DOHH2 (cell line): Measurements from ENCODE around the gene KRTAP1-3.
"Not testable (repeated sequence)": the region's sequence is repeated elsewhere in the genome, so short reads cannot be mapped to it uniquely, and the experiment has no call there.

ENCODE experiments used
- H3F3A ChIP-seq: fragments of 200-600 bp; sonication (generic), shearing (Covaris generic); 2 replicates; pipeline ENCODE4 v1.6.0; 2016; ENCODE audit warnings: antibody characterized with exemption, mild to moderate bottlenecking; ENCODE audit not compliant: control insufficient read depth, insufficient read depth
- H3K27ac ChIP-seq: fragments of 200-600 bp; sonication (generic); 2 replicates; pipeline ENCODE4 v1.5.1; 2014; ENCODE audit warnings: low read depth, mild to moderate bottlenecking, low read length, moderate library complexity
- H3K27me3 ChIP-seq: fragments of 200-600 bp; sonication (generic); 2 replicates; pipeline ENCODE4 v1.6.1; 2014; ENCODE audit warnings: mild to moderate bottlenecking, low read length, mixed read lengths; ENCODE audit not compliant: control insufficient read depth
- H3K36me3 ChIP-seq: fragments of 200-600 bp; sonication (generic); 2 replicates; pipeline ENCODE4 v1.6.1; 2014; ENCODE audit warnings: mild to moderate bottlenecking, low read length, moderate library complexity, mixed read lengths; ENCODE audit not compliant: control insufficient read depth
- H3K4me1 ChIP-seq: fragments of 200-600 bp; sonication (generic); 2 replicates; pipeline ENCODE4 v1.6.1; 2014; ENCODE audit warnings: mild to moderate bottlenecking, low read length, mixed read lengths; ENCODE audit not compliant: control insufficient read depth
- H3K4me2 ChIP-seq: fragments of 200-600 bp; sonication (generic); 2 replicates; pipeline ENCODE4 v1.6.0; 2014; ENCODE audit warnings: mild to moderate bottlenecking, low read length, moderate library complexity
- H3K4me3 ChIP-seq: fragments of 200-600 bp; sonication (generic); 2 replicates; pipeline ENCODE4 v1.5.1; 2014; ENCODE audit warnings: mild to moderate bottlenecking, low read length, mixed read lengths
- H3K79me2 ChIP-seq: fragments of 200-600 bp; sonication (generic); 2 replicates; pipeline ENCODE4 v1.6.1; 2014; ENCODE audit warnings: mild to moderate bottlenecking, low read length, mixed read lengths; ENCODE audit not compliant: control insufficient read depth
- H3K9me2 ChIP-seq: fragments of 200-600 bp; sonication (generic); replicated peaks from 2 replicates; pipeline ENCODE4 v1.6.1; 2014; ENCODE audit warnings: mild to moderate bottlenecking, low read length, mixed read lengths; ENCODE audit not compliant: control insufficient read depth
- H3K9me3 ChIP-seq: fragments of 200-600 bp; sonication (generic); 2 replicates; pipeline ENCODE4 v1.6.1; 2014; ENCODE audit warnings: antibody characterized with exemption, low read length, mixed read lengths; ENCODE audit not compliant: control insufficient read depth, insufficient read depth
- H4K20me1 ChIP-seq: fragments of 200-600 bp; sonication (generic); 2 replicates; pipeline ENCODE4 v1.6.0; 2014; ENCODE audit warnings: low read depth, mild to moderate bottlenecking, antibody characterized with exemption, low read length, moderate library complexity; ENCODE audit not compliant: control insufficient read depth, insufficient read depth
- EZH2phosphoT487 ChIP-seq: fragments of 200-600 bp; sonication (generic); IDR thresholded peaks from 2 replicates; pipeline ENCODE4 v1.6.1; 2017; ENCODE audit warnings: borderline replicate concordance, mild to moderate bottlenecking, antibody characterized with exemption, low read length, moderate library complexity, mixed read lengths
- TF ChIP-seq, protein P1 (sequence below): fragments of 200-600 bp; sonication (generic); IDR thresholded peaks from one replicate; pipeline ENCODE4 v1.5.1; 2014; ENCODE audit warnings: antibody characterized with exemption, mild to moderate bottlenecking, low read depth, low read length; ENCODE audit not compliant: poor library complexity, severe bottlenecking

Gene KRTAP1-3

DNA sequence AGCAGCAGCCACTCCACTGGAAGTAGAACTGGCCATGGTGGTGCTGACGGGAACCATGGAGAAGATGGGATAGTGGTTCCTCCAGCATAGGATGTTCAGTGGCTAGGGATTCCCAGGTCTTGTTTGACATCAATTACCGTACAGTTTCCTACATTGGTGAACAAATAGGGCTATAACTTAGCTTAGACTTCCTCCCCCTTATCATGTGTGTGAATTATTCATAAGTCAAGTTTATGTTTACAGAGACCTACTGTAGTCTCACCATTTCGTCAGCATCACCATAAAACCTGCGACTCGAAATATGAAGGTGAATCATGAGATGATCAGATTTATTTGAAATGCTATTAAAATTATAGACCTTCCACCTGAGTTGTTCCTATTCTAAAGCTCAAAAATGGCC lies 24.1 kb upstream of the KRTAP1-3 start:
- no peaks in the 10 kb centered on the region for H3F3A ChIP-seq
- H3K4me1 ChIP-seq, result no peaks in the 10 kb centered on the region
- no peak for TF ChIP-seq EZH2phosphoT487
- TF ChIP-seq, protein P1, sequence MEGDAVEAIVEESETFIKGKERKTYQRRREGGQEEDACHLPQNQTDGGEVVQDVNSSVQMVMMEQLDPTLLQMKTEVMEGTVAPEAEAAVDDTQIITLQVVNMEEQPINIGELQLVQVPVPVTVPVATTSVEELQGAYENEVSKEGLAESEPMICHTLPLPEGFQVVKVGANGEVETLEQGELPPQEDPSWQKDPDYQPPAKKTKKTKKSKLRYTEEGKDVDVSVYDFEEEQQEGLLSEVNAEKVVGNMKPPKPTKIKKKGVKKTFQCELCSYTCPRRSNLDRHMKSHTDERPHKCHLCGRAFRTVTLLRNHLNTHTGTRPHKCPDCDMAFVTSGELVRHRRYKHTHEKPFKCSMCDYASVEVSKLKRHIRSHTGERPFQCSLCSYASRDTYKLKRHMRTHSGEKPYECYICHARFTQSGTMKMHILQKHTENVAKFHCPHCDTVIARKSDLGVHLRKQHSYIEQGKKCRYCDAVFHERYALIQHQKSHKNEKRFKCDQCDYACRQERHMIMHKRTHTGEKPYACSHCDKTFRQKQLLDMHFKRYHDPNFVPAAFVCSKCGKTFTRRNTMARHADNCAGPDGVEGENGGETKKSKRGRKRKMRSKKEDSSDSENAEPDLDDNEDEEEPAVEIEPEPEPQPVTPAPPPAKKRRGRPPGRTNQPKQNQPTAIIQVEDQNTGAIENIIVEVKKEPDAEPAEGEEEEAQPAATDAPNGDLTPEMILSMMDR, result no peak
- H3K9me3 ChIP-seq, result no peaks in the 10 kb centered on the region
- H3K79me2 ChIP-seq, result no peaks in the 10 kb centered on the region
- no peak overlapping the region for H3K4me3 ChIP-seq
- no peak overlapping the region for H3K4me2 ChIP-seq
- H3K27ac ChIP-seq, result no peak overlapping the region
- H3K27me3 ChIP-seq, result 0 out of 2 replicates have a peak, but pooled peaks cover 2% of the 10 kb centered on the region
- no peaks in the 10 kb centered on the region for H3K9me2 ChIP-seq
- H4K20me1 ChIP-seq, result no peaks in the 10 kb centered on the region
- H3K36me3 ChIP-seq, result no peaks in the 10 kb centered on the region

DNA sequence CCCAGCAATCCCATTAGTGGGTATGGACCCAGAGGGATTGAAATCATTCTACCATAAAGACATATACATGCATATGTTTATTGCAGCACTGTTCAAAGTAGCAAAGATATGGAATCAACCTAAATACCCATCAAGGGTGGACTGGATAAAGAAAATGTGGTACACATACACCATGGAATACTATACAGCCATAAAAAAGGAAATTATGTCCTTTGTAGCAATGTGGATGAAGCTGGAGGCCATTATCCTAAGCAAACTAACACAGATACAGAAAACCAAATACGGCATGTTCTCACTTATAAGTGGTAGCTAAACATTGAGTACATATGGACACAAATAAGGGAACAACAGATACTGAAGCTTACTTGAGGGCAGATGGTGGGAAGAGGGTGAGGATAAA lies 22.9 kb upstream of the KRTAP1-3 start:
- H3K36me3 ChIP-seq, result no peaks in the 10 kb centered on the region
- H3K27ac ChIP-seq, result no peak overlapping the region

DNA sequence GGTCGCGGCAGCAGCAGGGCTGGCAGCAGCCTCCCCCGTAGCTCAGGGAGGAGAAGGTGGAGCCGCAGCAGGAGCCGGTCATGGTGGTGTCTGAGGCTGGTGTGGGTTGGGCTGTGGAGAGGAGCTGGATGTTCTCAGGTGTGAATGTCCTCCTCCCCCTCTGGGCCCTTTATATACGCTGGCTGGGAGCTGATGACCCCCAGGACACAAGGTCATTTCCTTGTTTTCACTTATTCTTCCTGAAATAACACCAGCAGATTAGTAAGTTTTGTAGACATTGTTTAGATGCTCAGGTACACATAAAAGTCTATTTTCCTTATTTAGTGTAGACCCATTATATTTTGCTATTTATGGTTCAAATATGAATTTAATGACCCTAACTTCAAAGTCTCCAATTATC lies 20.5 kb upstream of the KRTAP1-3 start, which contains the start of gene KRTAP2-2:
Gene KRTAP2-2 (minus strand): TSS at position 101 of the 400 bp plus-strand sequence. CDS start 19 bp downstream, at position 82.
- H3K9me2 ChIP-seq, H3K4me3 ChIP-seq, H3K27me3 ChIP-seq, H3K4me2 ChIP-seq, H3K4me1 ChIP-seq, H3F3A ChIP-seq, H3K9me3 ChIP-seq, H4K20me1 ChIP-seq, H3K79me2 ChIP-seq, H3K27ac ChIP-seq, H3K36me3 ChIP-seq: not testable (repeated sequence)

More for the DNA sequence above, 22.9 kb upstream of the KRTAP1-3 start:
- H3F3A ChIP-seq, result no peaks in the 10 kb centered on the region
- 0 out of 2 replicates have a peak, but pooled peaks cover 2% of the 10 kb centered on the region for H3K27me3 ChIP-seq
- no peaks in the 10 kb centered on the region for H3K9me3 ChIP-seq
- H3K79me2 ChIP-seq, result no peaks in the 10 kb centered on the region
- H3K4me1 ChIP-seq, result no peaks in the 10 kb centered on the region
- TF ChIP-seq, protein P1, result no peak
- no peak for TF ChIP-seq EZH2phosphoT487
- H4K20me1 ChIP-seq, result no peaks in the 10 kb centered on the region
- H3K9me2 ChIP-seq, result no peaks in the 10 kb centered on the region
- H3K4me2 ChIP-seq, result no peak overlapping the region
- H3K4me3 ChIP-seq, result no peak overlapping the region

DNA sequence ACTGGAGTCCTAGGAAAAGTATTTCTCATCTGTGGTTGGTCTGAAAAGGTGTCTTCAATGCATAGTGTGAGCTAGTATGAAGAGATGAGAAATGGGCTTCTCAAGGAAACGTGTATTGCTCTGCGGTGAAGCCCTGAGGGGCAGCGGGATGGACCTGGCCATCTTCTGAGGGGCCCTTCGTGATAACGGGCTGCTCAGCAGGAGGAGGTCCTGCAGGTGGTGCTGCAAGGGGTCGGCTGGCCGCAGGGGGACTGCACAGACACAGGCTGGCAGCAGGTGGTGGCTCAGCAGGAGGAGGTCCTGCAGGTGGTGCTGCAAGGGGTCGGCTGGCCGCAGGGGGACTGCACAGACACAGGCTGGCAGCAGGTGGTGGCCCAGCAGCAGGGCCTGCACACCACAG lies 19.9 kb upstream of the KRTAP1-3 start:
- not testable (repeated sequence) for H3K4me2 ChIP-seq, H3F3A ChIP-seq, H3K27ac ChIP-seq, H3K79me2 ChIP-seq, H4K20me1 ChIP-seq, H3K4me3 ChIP-seq, H3K9me3 ChIP-seq, H3K9me2 ChIP-seq, H3K4me1 ChIP-seq, H3K36me3 ChIP-seq, H3K27me3 ChIP-seq
